Measurements from ENCODE around the gene SPANXD. TPM values are rescaled to one million over a fixed set of nuclear protein-coding genes. Genes with fewer than 3 reads are reported as not detected.

Gene SPANXD
- total and polyA plus RNA-seq, 10 of the 15 experiments (the other 5 are each of a cell fraction or from before 2014, with no cell fraction given) = not detected

Other genes starting within 250 kb of the SPANXD start
- not detected in 2 replicates for gene SPANXA1, start 114.0 kb downstream of the SPANXD start, total RNA-seq (2014; rRNA removed)
- gene SPANXA1, start 114.0 kb downstream of the SPANXD start, total RNA-seq (2014; rRNA removed; fragmentation: Illumina TruSeq; extraction: Trizol) = not detected in 2 replicates
- not detected in 2 replicates for gene SPANXA1, start 114.0 kb downstream of the SPANXD start, total RNA-seq (2021)
- gene SPANXA1, start 114.0 kb downstream of the SPANXD start, polyA plus RNA-seq (2011; rRNA removed) = 0.16 and 0.22 TPM in 2 replicates
- gene SPANXA1, start 114.0 kb downstream of the SPANXD start, polyA plus RNA-seq (2014; fragmentation: Illumina TruSeq; extraction: Trizol) = not detected in 2 replicates
- gene SPANXA1, start 114.0 kb downstream of the SPANXD start, polyA plus RNA-seq (2014; fragmentation: Nextera tagmentation; extraction: Ambion mirVana) = not detected
- gene SPANXA1, start 114.0 kb downstream of the SPANXD start, polyA plus RNA-seq (2014; rRNA removed) = not detected in 2 replicates
- gene SPANXA1, start 114.0 kb downstream of the SPANXD start, polyA plus RNA-seq (2016; fragmentation: Nextera tagmentation; extraction: Ambion mirVana) = not detected
- gene SPANXA2, start 109.0 kb downstream of the SPANXD start, total RNA-seq (2014; rRNA removed) = not detected in 2 replicates
- gene SPANXA2, start 109.0 kb downstream of the SPANXD start, total RNA-seq (2014; rRNA removed; fragmentation: Illumina TruSeq; extraction: Trizol) = not detected in 2 replicates
- not detected in 2 replicates for gene SPANXA2, start 109.0 kb downstream of the SPANXD start, total RNA-seq (2021)
- gene SPANXA2, start 109.0 kb downstream of the SPANXD start, polyA plus RNA-seq (2011; rRNA removed) = 0.16 and 0.22 TPM in 2 replicates
- not detected in 2 replicates for gene SPANXA2, start 109.0 kb downstream of the SPANXD start, polyA plus RNA-seq (2014; fragmentation: Illumina TruSeq; extraction: Trizol)
- not detected for gene SPANXA2, start 109.0 kb downstream of the SPANXD start, polyA plus RNA-seq (2014; fragmentation: Nextera tagmentation; extraction: Ambion mirVana)
- not detected in 2 replicates for gene SPANXA2, start 109.0 kb downstream of the SPANXD start, polyA plus RNA-seq (2014; rRNA removed)
- gene SPANXA2, start 109.0 kb downstream of the SPANXD start, polyA plus RNA-seq (2016; fragmentation: Nextera tagmentation; extraction: Ambion mirVana) = not detected
- gene MAGEC3, start 139.6 kb upstream of the SPANXD start, total RNA-seq (2014; rRNA removed) = not detected in 2 replicates
- gene MAGEC3, start 139.6 kb upstream of the SPANXD start, total RNA-seq (2014; rRNA removed; fragmentation: Illumina TruSeq; extraction: Trizol) = not detected in 2 replicates
- gene MAGEC3, start 139.6 kb upstream of the SPANXD start, total RNA-seq (2021) = not detected in 2 replicates
- gene MAGEC3, start 139.6 kb upstream of the SPANXD start, polyA plus RNA-seq (2011; rRNA removed) = not detected in 2 replicates
- not detected in 2 replicates for gene MAGEC3, start 139.6 kb upstream of the SPANXD start, polyA plus RNA-seq (2014; fragmentation: Illumina TruSeq; extraction: Trizol)
- gene MAGEC3, start 139.6 kb upstream of the SPANXD start, polyA plus RNA-seq (2014; fragmentation: Nextera tagmentation; extraction: Ambion mirVana) = not detected
- gene MAGEC3, start 139.6 kb upstream of the SPANXD start, polyA plus RNA-seq (2014; rRNA removed) = not detected in 2 replicates
- gene MAGEC3, start 139.6 kb upstream of the SPANXD start, polyA plus RNA-seq (2016; fragmentation: Nextera tagmentation; extraction: Ambion mirVana) = not detected
- gene MAGEC1, start 205.2 kb upstream of the SPANXD start, total RNA-seq (2014; rRNA removed) = not detected in 2 replicates
- not detected in 2 replicates for gene MAGEC1, start 205.2 kb upstream of the SPANXD start, total RNA-seq (2014; rRNA removed; fragmentation: Illumina TruSeq; extraction: Trizol)
- gene MAGEC1, start 205.2 kb upstream of the SPANXD start, total RNA-seq (2021) = 0.05 TPM in 1 of 2 replicates, not detected in the other
- gene MAGEC1, start 205.2 kb upstream of the SPANXD start, polyA plus RNA-seq (2011; rRNA removed) = 0.39 and 0.41 TPM in 2 replicates
- not detected in 2 replicates for gene MAGEC1, start 205.2 kb upstream of the SPANXD start, polyA plus RNA-seq (2014; fragmentation: Illumina TruSeq; extraction: Trizol)
- not detected for gene MAGEC1, start 205.2 kb upstream of the SPANXD start, polyA plus RNA-seq (2014; fragmentation: Nextera tagmentation; extraction: Ambion mirVana)
- gene MAGEC1, start 205.2 kb upstream of the SPANXD start, polyA plus RNA-seq (2014; rRNA removed) = not detected in 2 replicates
- not detected for gene MAGEC1, start 205.2 kb upstream of the SPANXD start, polyA plus RNA-seq (2016; fragmentation: Nextera tagmentation; extraction: Ambion mirVana)

All from GM12878 (cell line).